Measurements from ENCODE around the gene ST6GALNAC6.

GRCh38 chr9:127915801-127916719 is 16.7 kb upstream of the ST6GALNAC6 start:
- TF ChIP-seq EZH2phosphoT487 (IDR thresholded peaks at IDR 0.05; ENCODE audit: borderline replicate concordance), result no peak
- TF ChIP-seq CTCF (IDR thresholded peaks at IDR 0.05 in 2 of 3, conservative IDR thresholded peaks at IDR 0.05 in 1 of 3; ENCODE audit: borderline replicate concordance in 1 of 3, insufficient read depth in 1 of 3, low read depth in 2 of 3, low read length in 2 of 3), result no peak
- no peak for TF ChIP-seq EZH2 (IDR thresholded peaks at IDR 0.05)
- no peak for TF ChIP-seq SP1 (IDR thresholded peaks at IDR 0.05; ENCODE audit: low read depth)
- no peak for TF ChIP-seq POLR2A (IDR thresholded peaks at IDR 0.05; ENCODE audit: borderline replicate concordance, extremely low read depth, insufficient read depth, insufficient read length)
- TF ChIP-seq ELF1 (IDR thresholded peaks at IDR 0.05; ENCODE audit: borderline replicate concordance, low read depth), result no peak
- TF ChIP-seq CEBPB (IDR thresholded peaks at IDR 0.05; ENCODE audit: low read depth), result no peak
- no peak for TF ChIP-seq MAX (IDR thresholded peaks at IDR 0.05)
